GM12878 (cell line): Measurements from ENCODE around the gene HEPACAM. TPM values are rescaled to one million over a fixed set of nuclear protein-coding genes. Genes with fewer than 3 reads are reported as not detected.

ENCODE experiments used
- ATAC-seq: fragments of 200-7000 bp; cut with Tn5 transposase; 3 replicates; pipeline ENCODE4 v1.9.1; 2020; ENCODE audit warnings: mild to moderate bottlenecking, moderate library complexity
- BruUV-seq: library from RNA; stranded (reverse); fragments of 400-500 nt; replicated peaks from 2 replicates; lab custom pipeline; 2021; lab: Mats Ljungman, UMichigan
- CTCF ChIA-PET: fragments of 300-600 bp; sonication (Branson Sonifier 250); formaldehyde crosslinking; extraction: SDS; loops from one replicate; lab custom pipeline; 2021; ENCODE audit warnings: inconsistent platforms; lab: Yijun Ruan, JAX
- POLR2A ChIA-PET: fragments of 350-600 bp; formaldehyde crosslinking; extraction: SDS; loops from one replicate; lab custom pipeline; 2021; ENCODE audit warnings: inconsistent platforms; lab: Charles Lee
- RAD21 ChIA-PET: fragments of 300-600 bp; sonication (Branson Sonifier 250); formaldehyde crosslinking; loops from one replicate; lab custom pipeline; 2023; ENCODE audit warnings: antibody characterized with exemption; ENCODE audit not compliant: unreplicated experiment; lab: Charles Lee
- SMC1A ChIA-PET: fragments of 300-600 bp; sonication (Branson Sonifier 250); formaldehyde crosslinking; loops from one replicate; lab custom pipeline; 2023; ENCODE audit not compliant: unreplicated experiment, uncharacterized antibody; lab: Charles Lee
- DNase-seq: peaks from one replicate; pipeline ENCODE4 v3.0.0-alpha.2; 2011; ENCODE audit warnings: low read depth, low spot score
- FAIRE-seq: peaks from 3 replicates; lab custom pipeline; 2011; peaks lifted over from hg19 to GRCh38; lab: Jason Lieb, UNC
- H2AFZ ChIP-seq: 2 replicates; pipeline ENCODE4 v1.6.0; 2011; ENCODE audit warnings: low read depth, low read length, control low read depth; ENCODE audit not compliant: control insufficient read depth
- H3K27ac ChIP-seq: 2 replicates; pipeline ENCODE4 v1.5.1; 2011; ENCODE audit warnings: control low read depth; ENCODE audit not compliant: control insufficient read depth, insufficient read depth
- H3K27me3 ChIP-seq, 2 experiments: replicated peaks in 1 of 2; 2 replicates each; pipeline versions ENCODE4 v1.6.0 to v1.6.1; 2011; ENCODE audit warnings: low read length in 1 of 2; ENCODE audit not compliant: control insufficient read depth in 2 of 2, insufficient read depth in 2 of 2
- H3K36me3 ChIP-seq, 2 experiments: 2 replicates each; pipeline ENCODE4 v1.5.1; 2011; ENCODE audit warnings: low read length in 1 of 2; ENCODE audit not compliant: control insufficient read depth in 2 of 2, insufficient read depth in 2 of 2
- H3K4me1 ChIP-seq: 2 replicates; pipeline ENCODE4 v1.6.1; 2011; ENCODE audit warnings: mild to moderate bottlenecking, low read length, moderate library complexity, mixed read lengths; ENCODE audit not compliant: control insufficient read depth, insufficient read depth
- H3K4me2 ChIP-seq: 2 replicates; pipeline ENCODE4 v1.6.0; 2011; ENCODE audit warnings: control low read depth; ENCODE audit not compliant: control insufficient read depth, insufficient read depth
- H3K4me3 ChIP-seq: fragments of 200-600 bp; sonication (generic); 2 replicates; pipeline ENCODE4 v1.5.1; 2016
- H3K79me2 ChIP-seq: 2 replicates; pipeline ENCODE4 v1.6.0; 2011; ENCODE audit warnings: low read length; ENCODE audit not compliant: control insufficient read depth, insufficient read depth
- H3K9ac ChIP-seq: 2 replicates; pipeline ENCODE4 v1.8.0; 2011; ENCODE audit warnings: low read length, control low read depth, mixed read lengths; ENCODE audit not compliant: control insufficient read depth, insufficient read depth
- H3K9me3 ChIP-seq: replicated peaks from 3 replicates; pipeline ENCODE4 v1.5.1; 2011; ENCODE audit warnings: mild to moderate bottlenecking, low read length; ENCODE audit not compliant: control insufficient read depth, insufficient read depth
- H4K20me1 ChIP-seq: 2 replicates; pipeline ENCODE4 v1.6.0; 2011; ENCODE audit not compliant: control insufficient read depth, insufficient read depth
- BCL11A ChIP-seq: IDR thresholded peaks from 2 replicates; pipeline ENCODE4 v1.6.1; 2011; ENCODE audit warnings: low read depth, low read length
- CBX5 ChIP-seq: sonication (generic); IDR thresholded peaks from 2 replicates; pipeline ENCODE4 v1.6.1; 2016; ENCODE audit warnings: low read depth, moderate library complexity, mild to moderate bottlenecking, inconsistent platforms
- DPF2 ChIP-seq: fragments of 450-650 bp; IDR thresholded peaks from 2 replicates; pipeline ENCODE4 v1.6.1; 2017; ENCODE audit warnings: mild to moderate bottlenecking
- ETV6 ChIP-seq, 2 experiments: fragments of 450-650 bp in 1 of 2; IDR thresholded peaks in 1 of 2; conservative IDR thresholded peaks in 1 of 2; 2 replicates each; pipeline ENCODE4 v1.6.1; 2014; ENCODE audit warnings: antibody characterized with exemption in 1 of 2, borderline replicate concordance in 1 of 2, low read depth in 1 of 2, mild to moderate bottlenecking in 1 of 2, moderate library complexity in 1 of 2
- HDGF ChIP-seq: fragments of 450-650 bp; IDR thresholded peaks from 2 replicates; pipeline ENCODE4 v1.6.1; 2016; ENCODE audit warnings: antibody characterized with exemption
- MXI1 ChIP-seq: fragments of 150-350 bp; IDR thresholded peaks from 2 replicates; pipeline ENCODE4 v1.6.1; 2011; ENCODE audit warnings: low read depth, mild to moderate bottlenecking, inconsistent platforms, low read length, improper control_type of control experiment
- NR2C2 ChIP-seq: IDR thresholded peaks from 2 replicates; pipeline ENCODE4 v1.6.1; 2011; ENCODE audit warnings: borderline replicate concordance, low read depth; ENCODE audit not compliant: control insufficient read depth, insufficient read length
- WGBS: methylation state at CpG from one replicate; pipeline ENCODE4 v1.1.6; 2016; ENCODE audit warnings: low lambda C conversion rate; ENCODE audit not compliant: insufficient replicate concordance, insufficient coverage; ENCODE audit errors: missing lambda C conversion rate; 5-methylcytosine and 5-hydroxymethylcytosine counted together
- in situ Hi-C: fragments of 300-500 bp; cut with MboI; formaldehyde crosslinking; loops from 9 replicates; pipeline ENCODE4 v1.14.3; 2018; ENCODE audit warnings: mixed read lengths
- intact Hi-C: fragments of 100-400 bp; cut with micrococcal nuclease; formaldehyde crosslinking; loops from one replicate; pipeline ENCODE4 v1.14.2; 2022; ENCODE audit not compliant: unreplicated experiment
- polyA plus RNA-seq, 11 experiments: library from polyadenylated mRNA; depleted of rRNA in 4 of 11; unstranded in 6 of 11; stranded (reverse) in 5 of 11; fragments of >200 nt; fragmentation: Nextera tagmentation in 4 of 11; fragmentation: Illumina TruSeq in 1 of 11; extraction: Ambion mirVana in 4 of 11; extraction: Trizol in 1 of 11; gene quantifications; 1 replicate in 1 of 11; 2 replicates in 10 of 11; pipeline versions ENCODE4 v1.2.1 to v1.2.3, GENCODE V29; 2011 to 2016; ENCODE audit warnings: inconsistent platforms in 2 of 11, missing spikeins in 2 of 11, low read depth in 1 of 11
- total RNA-seq, 4 experiments: library from RNA; depleted of rRNA in 3 of 4; stranded (reverse); fragments of >200 nt in 3 of 4; fragmentation: Illumina TruSeq in 1 of 4; extraction: Trizol in 1 of 4; gene quantifications; 2 replicates each; pipeline versions ENCODE4 v1.2.1 to v1.2.3, GENCODE V29; 2013 to 2021

Gene HEPACAM
- total and polyA plus RNA-seq, 10 of the 15 experiments (the other 5 are each of a cell fraction or from before 2014, with no cell fraction given), result 0.03 TPM; not detected in 9

- no peak for TF ChIP-seq MXI1
- no peak for TF ChIP-seq HDGF
- no peak for TF ChIP-seq BCL11A
- no peak for TF ChIP-seq NR2C2
Observed at GRCh38 chr11:124977006-124977405, 41.2 kb upstream of the HEPACAM start (continued).

DNA sequence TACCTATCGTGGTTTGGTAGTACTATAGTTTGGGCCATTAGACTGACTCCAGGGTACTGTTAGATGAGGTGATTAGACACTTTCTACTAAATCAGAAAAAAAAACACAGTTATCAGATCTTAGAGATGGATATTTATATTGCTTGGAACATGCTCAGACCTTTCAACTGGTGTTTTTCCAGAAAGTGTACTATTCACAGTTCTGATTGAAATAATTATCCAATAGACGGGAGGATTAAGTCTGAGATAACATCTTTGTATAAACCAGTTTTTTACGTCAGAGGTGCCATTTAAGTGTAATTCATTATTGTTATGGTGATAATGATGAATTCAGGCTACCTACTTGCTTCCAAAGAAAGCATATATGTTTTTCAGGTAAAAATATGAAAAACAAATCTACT lies 40.7 kb upstream of the HEPACAM start:
- Histone ChIP-seq H3K79me2 (no peaks in the 10 kb centered on the region), H3K4me1 (no peaks in the 10 kb centered on the region), H3K36me3 (no peaks in the 10 kb centered on the region), H3K27ac (no peak overlapping the region), H3K9ac (no peak overlapping the region), H3K27me3 (no peaks in the 10 kb centered on the region), H4K20me1 (no peaks in the 10 kb centered on the region), H3K9me3 (peaks cover 1% of the 10 kb centered on the region; the same call in 2 of the 3 replicates), H3K4me3 (no peak overlapping the region), H2AFZ (no peak overlapping the region), H3K4me2 (no peak overlapping the region)
- 97% methylated on average over 3 of the region's 3 CpGs for WGBS
- in situ Hi-C loops, result no loop called here
- DNase-seq (no peak), FAIRE-seq (no peak), ATAC-seq (no peak)
- POLR2A ChIA-PET, result no interaction called here
- no TSS peak for BruUV-seq
- intact Hi-C loops, result no loop called here
- TF ChIP-seq DPF2, result no peak
- no peak for TF ChIP-seq ETV6 (conservative IDR thresholded peaks at IDR 0.05 in 1 of 2, IDR thresholded peaks at IDR 0.05 in 1 of 2; ENCODE audit: borderline replicate concordance in 1 of 2, low read depth in 1 of 2)
- no peak for TF ChIP-seq CBX5
- CTCF ChIA-PET, result no interaction called here
- RAD21 ChIA-PET, result no interaction called here
- SMC1A ChIA-PET, result no interaction called here
